Sigmoid colon (tissue), 7 donors: Measurements from ENCODE around the gene CCDC91. TPM values are rescaled to one million over a fixed set of nuclear protein-coding genes. Genes with fewer than 3 reads are reported as not detected.

Experiments used
- DNase-seq: peaks from one replicate; pipeline ENCODE4 v3.0.0-alpha.2; 2019
- H3K27ac ChIP-seq, 4 donors: fragments of 200-600 bp; sonication (generic); one replicate each; pipeline ENCODE4 v1.5.1; 2016 to 2019; ENCODE audit warnings: mild to moderate bottlenecking in 1 of 4
- H3K27me3 ChIP-seq, 3 donors: fragments of 200-600 bp; sonication (generic); one replicate each; pipeline ENCODE4 v1.5.1; 2019; ENCODE audit warnings: mild to moderate bottlenecking in 1 of 3
- H3K36me3 ChIP-seq, 4 donors: fragments of 200-600 bp; sonication (generic); one replicate each; pipeline ENCODE4 v1.5.1; 2016 to 2019
- H3K4me1 ChIP-seq, 4 donors: fragments of 200-600 bp; sonication (generic); one replicate each; pipeline ENCODE4 v1.5.1; 2017 to 2019
- H3K4me3 ChIP-seq, 4 donors: fragments of 200-600 bp; sonication (generic); one replicate each; pipeline ENCODE4 v1.5.1; 2017 to 2019; ENCODE audit warnings: mild to moderate bottlenecking in 2 of 4, moderate library complexity in 1 of 4
- H3K9me3 ChIP-seq, 4 donors: fragments of 200-600 bp in 3 of 4; sonication (generic) in 3 of 4; one replicate each; pipeline versions ENCODE4 v1.5.1 to v1.6.1; 2013 to 2019
- EP300 ChIP-seq, 4 donors: sonication (generic); formaldehyde crosslinking; IDR thresholded peaks; one replicate each; pipeline ENCODE4 v1.6.1; 2017; ENCODE audit warnings: antibody characterized with exemption in 4 of 4
- POLR2A ChIP-seq, 2 donors: fragments of 450-650 bp; IDR thresholded peaks; one replicate each; pipeline ENCODE4 v1.6.1; 2016; ENCODE audit warnings: antibody characterized with exemption in 2 of 2, mild to moderate bottlenecking in 2 of 2, moderate library complexity in 2 of 2
- POLR2AphosphoS5 ChIP-seq, 4 donors: sonication (generic); formaldehyde crosslinking; IDR thresholded peaks; one replicate each; pipeline ENCODE4 v1.6.1; 2017; ENCODE audit warnings: antibody characterized with exemption in 4 of 4
- WGBS, 2 donors: extraction: QIAGEN DNeasy Blood & Tissue Kit; methylation state at CpG; one replicate each; pipeline ENCODE4 v1.1.7; 2013; 5-methylcytosine and 5-hydroxymethylcytosine counted together
- intact Hi-C: fragments of 100-400 bp; cut with DNase I; formaldehyde crosslinking; loops from one replicate; pipeline ENCODE4 v1.15.1; 2023
- polyA plus RNA-seq, 3 donors: library from polyadenylated mRNA; stranded (reverse); fragments of 200-250 nt; gene quantifications; one replicate each; pipeline ENCODE4 v1.2.3, GENCODE V29; 2013
- total RNA-seq, 4 donors: library from RNA; depleted of rRNA; stranded (reverse); fragments of >200 nt; gene quantifications; one replicate each; pipeline ENCODE4 v1.1.0, GENCODE V29; 2016
- TF ChIP-seq, protein P1 (sequence below), 4 experiments: fragments of 450-650 bp in 3 of 4; fragments of 200-600 bp in 1 of 4; IDR thresholded peaks; one replicate each; pipeline ENCODE4 v1.5.1; 2016 to 2019; ENCODE audit warnings: antibody characterized with exemption in 4 of 4, mild to moderate bottlenecking in 3 of 4, moderate library complexity in 2 of 4
- donor health status: healthy with polysubstance abuse.
- donor health status: Bipolar disorder and iron deficiency.
- donor health status: healthy.

CCDC91 gene
- total and polyA plus RNA-seq, 7 donors, result 12.4 to 85.7 (median 42.9) TPM

- Histone ChIP-seq H3K4me3 (no peak overlapping the region), H3K9me3 (no peaks in the 10 kb centered on the region), H3K36me3 (no peaks in the 10 kb centered on the region), H3K27ac (no peak overlapping the region), H3K4me1 (peaks cover 0 to 4% (median 0%) of the 10 kb centered on the region in 4 donors), H3K27me3 (no peaks in the 10 kb centered on the region)
- intact Hi-C loops, result no loop called here
- no peak for DNase-seq
- WGBS, 2 donors, result 97 to 98% methylated on average over 1 of the region's 1 CpG
- TF ChIP-seq, protein P1, sequence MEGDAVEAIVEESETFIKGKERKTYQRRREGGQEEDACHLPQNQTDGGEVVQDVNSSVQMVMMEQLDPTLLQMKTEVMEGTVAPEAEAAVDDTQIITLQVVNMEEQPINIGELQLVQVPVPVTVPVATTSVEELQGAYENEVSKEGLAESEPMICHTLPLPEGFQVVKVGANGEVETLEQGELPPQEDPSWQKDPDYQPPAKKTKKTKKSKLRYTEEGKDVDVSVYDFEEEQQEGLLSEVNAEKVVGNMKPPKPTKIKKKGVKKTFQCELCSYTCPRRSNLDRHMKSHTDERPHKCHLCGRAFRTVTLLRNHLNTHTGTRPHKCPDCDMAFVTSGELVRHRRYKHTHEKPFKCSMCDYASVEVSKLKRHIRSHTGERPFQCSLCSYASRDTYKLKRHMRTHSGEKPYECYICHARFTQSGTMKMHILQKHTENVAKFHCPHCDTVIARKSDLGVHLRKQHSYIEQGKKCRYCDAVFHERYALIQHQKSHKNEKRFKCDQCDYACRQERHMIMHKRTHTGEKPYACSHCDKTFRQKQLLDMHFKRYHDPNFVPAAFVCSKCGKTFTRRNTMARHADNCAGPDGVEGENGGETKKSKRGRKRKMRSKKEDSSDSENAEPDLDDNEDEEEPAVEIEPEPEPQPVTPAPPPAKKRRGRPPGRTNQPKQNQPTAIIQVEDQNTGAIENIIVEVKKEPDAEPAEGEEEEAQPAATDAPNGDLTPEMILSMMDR (IDR thresholded peaks at IDR 0.05), result no peak
- TF ChIP-seq POLR2AphosphoS5 (IDR thresholded peaks at IDR 0.05) (no peak), EP300 (IDR thresholded peaks at IDR 0.05) (no peak), POLR2A (IDR thresholded peaks at IDR 0.05) (no peak)
Measured at GRCh38 chr12:28500373-28501024, 310.2 kb downstream of the CCDC91 start.

- TF ChIP-seq EP300 (IDR thresholded peaks at IDR 0.05) (no peak), POLR2A (IDR thresholded peaks at IDR 0.05) (no peak), POLR2AphosphoS5 (IDR thresholded peaks at IDR 0.05) (no peak)
- TF ChIP-seq, protein P1 (IDR thresholded peaks at IDR 0.05), result no peak
- Histone ChIP-seq H3K4me1 (peaks cover 0 to 16% (median 7%) of the 10 kb centered on the region in 4 donors), H3K27me3 (no peaks in the 10 kb centered on the region), H3K27ac (no peak overlapping the region), H3K9me3 (no peaks in the 10 kb centered on the region), H3K36me3 (no peaks in the 10 kb centered on the region), H3K4me3 (no peak overlapping the region)
- DNase-seq, result no peak
- intact Hi-C loops, result no loop called here
Measured at GRCh38 chr12:28506271-28506670, 316.0 kb downstream of the CCDC91 start.

GRCh38 chr12:28507033-28507432, 316.8 kb downstream of the CCDC91 start:
- Histone ChIP-seq H3K27me3 (no peaks in the 10 kb centered on the region), H3K9me3 (no peaks in the 10 kb centered on the region), H3K4me1 (peaks cover 0 to 22% (median 13%) of the 10 kb centered on the region in 4 donors), H3K4me3 (no peak overlapping the region), H3K36me3 (no peaks in the 10 kb centered on the region), H3K27ac (no peak overlapping the region)
- no peak for DNase-seq
- intact Hi-C loops, result no loop called here
- TF ChIP-seq EP300 (IDR thresholded peaks at IDR 0.05) (no peak), POLR2A (IDR thresholded peaks at IDR 0.05) (no peak), POLR2AphosphoS5 (IDR thresholded peaks at IDR 0.05) (no peak)
- TF ChIP-seq, protein P1 (IDR thresholded peaks at IDR 0.05), result no peak

DNA sequence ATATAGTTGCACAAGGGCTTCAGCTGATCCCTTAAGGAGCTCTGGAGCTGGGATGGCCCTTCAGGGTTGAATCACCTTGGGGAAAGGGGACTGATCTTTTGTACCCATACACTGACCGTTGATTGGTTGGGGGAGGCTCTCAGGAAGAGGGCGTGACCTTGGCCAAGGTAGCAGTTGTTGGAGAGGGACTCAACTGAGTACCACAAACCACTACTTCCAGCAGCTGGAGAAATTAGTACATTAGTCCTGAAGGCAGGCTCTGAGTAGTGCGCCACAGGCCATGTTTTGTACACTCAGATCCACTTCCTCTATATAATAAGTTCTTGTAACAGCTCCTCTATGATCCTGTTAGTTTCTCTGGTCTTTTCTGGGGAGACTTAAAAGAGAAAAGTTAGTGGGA, 317.6 kb downstream of the CCDC91 start:
- no peak for DNase-seq
- no peaks in the 10 kb centered on the region for H3K9me3 ChIP-seq
- H3K27me3 ChIP-seq, result no peaks in the 10 kb centered on the region
- no peak overlapping the region for H3K27ac ChIP-seq
- H3K4me1 ChIP-seq, result peaks cover 0 to 29% (median 16%) of the 10 kb centered on the region in 4 donors
- H3K4me3 ChIP-seq, result no peak overlapping the region
- intact Hi-C loops, result no loop called here
- H3K36me3 ChIP-seq, result no peaks in the 10 kb centered on the region
- TF ChIP-seq EP300 (IDR thresholded peaks at IDR 0.05), result no peak
- no peak for TF ChIP-seq POLR2A (IDR thresholded peaks at IDR 0.05)
- TF ChIP-seq POLR2AphosphoS5 (IDR thresholded peaks at IDR 0.05), result no peak
- WGBS, 2 donors, result 93 to 96% methylated on average over 3 of the region's 3 CpGs

DNA sequence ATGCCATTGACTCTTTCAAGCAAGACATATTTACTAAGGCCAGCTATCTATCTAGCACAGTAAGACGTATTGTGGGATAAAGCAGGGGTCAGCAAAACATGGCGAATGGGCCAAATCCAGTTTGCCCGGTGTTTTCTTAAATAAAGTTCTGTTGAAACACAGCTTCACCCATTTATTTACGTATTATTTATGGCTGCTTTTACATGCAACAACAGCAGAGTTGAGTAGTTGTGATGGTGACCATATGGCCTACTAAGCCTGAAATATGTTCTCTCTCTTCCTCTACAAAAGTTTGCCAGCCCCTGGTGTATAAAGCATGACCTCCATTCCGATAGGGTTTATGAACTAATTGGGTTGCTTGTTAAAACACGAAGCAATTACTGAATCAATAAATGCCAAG, 322.1 kb downstream of the CCDC91 start:
- Histone ChIP-seq H3K27me3 (no peaks in the 10 kb centered on the region), H3K36me3 (no peaks in the 10 kb centered on the region), H3K4me3 (no peak overlapping the region), H3K27ac (no peak overlapping the region), H3K4me1 (peaks cover 0 to 22% (median 12%) of the 10 kb centered on the region in 4 donors), H3K9me3 (no peaks in the 10 kb centered on the region)
- TF ChIP-seq EP300 (IDR thresholded peaks at IDR 0.05) (no peak), POLR2AphosphoS5 (IDR thresholded peaks at IDR 0.05) (no peak)
- TF ChIP-seq, protein P1 (IDR thresholded peaks at IDR 0.05), result no peak
- WGBS, 2 donors, result 82 to 83% methylated on average over 6 of the region's 6 CpGs
- intact Hi-C loops, result no loop called here
- DNase-seq, result no peak
